DND-41 (cell line): ENCODE data around the gene ARHGAP20.

Source experiments
- ATAC-seq: fragments of 200-7000 bp; cut with Tn5 transposase; 3 replicates; pipeline ENCODE4 v1.9.1; 2021; ENCODE audit warnings: low read depth; ENCODE audit not compliant: insufficient read depth
- DNase-seq: peaks from one replicate; pipeline ENCODE4 v3.0.0-alpha.2; 2020
- H2AFZ ChIP-seq: 2 replicates; pipeline ENCODE4 v1.6.0; 2012; ENCODE audit warnings: low read depth, low read length
- H3K27ac ChIP-seq: 2 replicates; pipeline ENCODE4 v1.5.1; 2012; ENCODE audit warnings: low read length, inconsistent platforms
- H3K27me3 ChIP-seq: fragments of 200-600 bp; sonication (generic); 2 replicates; pipeline ENCODE4 v1.6.0; 2012; ENCODE audit warnings: low read length, mild to moderate bottlenecking, inconsistent platforms; ENCODE audit not compliant: insufficient read depth, poor library complexity
- H3K36me3 ChIP-seq: 2 replicates; pipeline ENCODE4 v1.5.1; 2012; ENCODE audit warnings: low read length, inconsistent platforms; ENCODE audit not compliant: insufficient read depth
- H3K4me1 ChIP-seq: 2 replicates; pipeline ENCODE4 v1.5.1; 2012; ENCODE audit warnings: mild to moderate bottlenecking, low read length; ENCODE audit not compliant: insufficient read depth
- H3K4me2 ChIP-seq: 2 replicates; pipeline ENCODE4 v1.6.0; 2012; ENCODE audit warnings: mild to moderate bottlenecking, moderate library complexity, low read length, inconsistent platforms; ENCODE audit not compliant: insufficient read depth
- H3K4me3 ChIP-seq, 2 experiments: fragments of 200-600 bp in 1 of 2; shearing (Covaris generic) in 1 of 2; 2 replicates each; pipeline ENCODE4 v1.5.1; 2012 to 2016; ENCODE audit warnings: inconsistent platforms in 2 of 2, low read length in 2 of 2, mild to moderate bottlenecking in 2 of 2, low read depth in 1 of 2, moderate library complexity in 1 of 2
- H3K79me2 ChIP-seq: 2 replicates; pipeline ENCODE4 v1.6.0; 2012; ENCODE audit warnings: low read length, inconsistent platforms; ENCODE audit not compliant: insufficient read depth
- H3K9ac ChIP-seq: 2 replicates; pipeline ENCODE4 v1.6.0; 2012; ENCODE audit warnings: low read depth, mild to moderate bottlenecking, inconsistent platforms, low read length, moderate library complexity
- H3K9me3 ChIP-seq: 2 replicates; pipeline ENCODE4 v1.5.1; 2012; ENCODE audit warnings: low read length, moderate library complexity, mild to moderate bottlenecking, inconsistent platforms; ENCODE audit not compliant: insufficient read depth, severe bottlenecking
- H4K20me1 ChIP-seq: 2 replicates; pipeline ENCODE4 v1.6.0; 2012; ENCODE audit warnings: low read length; ENCODE audit not compliant: insufficient read depth
- EZH2 ChIP-seq: IDR thresholded peaks from 3 replicates; pipeline ENCODE4 v1.6.1; 2012; ENCODE audit warnings: borderline replicate concordance, low read depth, mild to moderate bottlenecking, moderate library complexity, low read length, inconsistent platforms; ENCODE audit not compliant: severe bottlenecking
- TF ChIP-seq, protein P1 (sequence below): IDR thresholded peaks from 2 replicates; pipeline ENCODE4 v1.5.1; 2012; ENCODE audit warnings: borderline replicate concordance, low read length, moderate library complexity, mild to moderate bottlenecking; ENCODE audit not compliant: poor library complexity, severe bottlenecking; ENCODE audit errors: extremely low read depth

Gene ARHGAP20

DNA sequence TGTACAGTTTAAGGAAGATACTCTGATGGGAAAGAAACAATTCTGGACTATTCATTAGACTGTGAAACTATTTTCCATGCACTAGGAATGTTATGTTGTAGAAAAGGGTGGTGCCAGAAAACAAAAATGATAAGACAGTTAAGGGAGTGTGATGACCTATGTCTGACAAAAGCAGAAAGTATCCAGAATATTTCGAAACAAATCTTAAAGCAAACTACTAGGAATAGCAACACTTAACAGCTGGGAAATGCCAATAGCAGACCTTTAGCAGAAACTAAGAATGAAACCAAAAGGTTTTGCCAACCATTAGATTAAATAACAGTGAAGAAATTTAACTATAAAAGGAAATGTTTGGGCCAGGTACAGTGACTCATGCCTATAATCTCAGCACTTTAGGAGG, 3.3 kb upstream of the ARHGAP20 start:
- Histone ChIP-seq H3K9me3 (no peaks in the 10 kb centered on the region), H3K79me2 (no peaks in the 10 kb centered on the region), H3K9ac (no peak overlapping the region), H3K27me3 (no peaks in the 10 kb centered on the region), H2AFZ (no peak overlapping the region), H3K27ac (no peak overlapping the region), H3K4me3 (no peak overlapping the region), H3K4me1 (no peaks in the 10 kb centered on the region), H3K36me3 (no peaks in the 10 kb centered on the region), H3K4me2 (no peak overlapping the region), H4K20me1 (no peaks in the 10 kb centered on the region)
- no peak for TF ChIP-seq EZH2
- TF ChIP-seq, protein P1, sequence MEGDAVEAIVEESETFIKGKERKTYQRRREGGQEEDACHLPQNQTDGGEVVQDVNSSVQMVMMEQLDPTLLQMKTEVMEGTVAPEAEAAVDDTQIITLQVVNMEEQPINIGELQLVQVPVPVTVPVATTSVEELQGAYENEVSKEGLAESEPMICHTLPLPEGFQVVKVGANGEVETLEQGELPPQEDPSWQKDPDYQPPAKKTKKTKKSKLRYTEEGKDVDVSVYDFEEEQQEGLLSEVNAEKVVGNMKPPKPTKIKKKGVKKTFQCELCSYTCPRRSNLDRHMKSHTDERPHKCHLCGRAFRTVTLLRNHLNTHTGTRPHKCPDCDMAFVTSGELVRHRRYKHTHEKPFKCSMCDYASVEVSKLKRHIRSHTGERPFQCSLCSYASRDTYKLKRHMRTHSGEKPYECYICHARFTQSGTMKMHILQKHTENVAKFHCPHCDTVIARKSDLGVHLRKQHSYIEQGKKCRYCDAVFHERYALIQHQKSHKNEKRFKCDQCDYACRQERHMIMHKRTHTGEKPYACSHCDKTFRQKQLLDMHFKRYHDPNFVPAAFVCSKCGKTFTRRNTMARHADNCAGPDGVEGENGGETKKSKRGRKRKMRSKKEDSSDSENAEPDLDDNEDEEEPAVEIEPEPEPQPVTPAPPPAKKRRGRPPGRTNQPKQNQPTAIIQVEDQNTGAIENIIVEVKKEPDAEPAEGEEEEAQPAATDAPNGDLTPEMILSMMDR: no peak
- DNase-seq (no peak), ATAC-seq (no peak)

DNA sequence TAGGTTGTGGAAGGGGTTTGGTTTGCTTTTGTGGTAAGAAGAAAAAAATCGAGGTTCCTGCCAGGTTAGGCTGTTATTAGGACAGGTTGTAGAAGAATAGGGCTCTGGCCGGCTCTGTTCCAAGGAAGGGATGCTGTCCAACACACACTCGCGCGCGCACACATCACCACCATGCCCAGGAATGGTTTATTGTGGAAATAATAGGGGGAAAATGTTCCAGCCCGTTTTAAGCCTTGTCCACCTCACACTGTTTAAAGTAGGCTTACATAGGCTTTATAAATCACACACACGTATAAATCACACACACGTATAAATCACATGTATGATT, 1.2 kb upstream of the ARHGAP20 start:
- DNase-seq: no peak
- Histone ChIP-seq H3K9me3 (no peaks in the 10 kb centered on the region), H3K4me2 (no peak overlapping the region), H3K79me2 (no peaks in the 10 kb centered on the region), H3K4me3 (no peak overlapping the region), H3K27me3 (no peaks in the 10 kb centered on the region), H3K36me3 (no peaks in the 10 kb centered on the region), H3K9ac (no peak overlapping the region), H3K27ac (no peak overlapping the region), H3K4me1 (no peaks in the 10 kb centered on the region), H4K20me1 (no peaks in the 10 kb centered on the region), H2AFZ (no peak overlapping the region)
- no peak for ATAC-seq
- TF ChIP-seq EZH2: no peak
- TF ChIP-seq, protein P1: no peak

DNA sequence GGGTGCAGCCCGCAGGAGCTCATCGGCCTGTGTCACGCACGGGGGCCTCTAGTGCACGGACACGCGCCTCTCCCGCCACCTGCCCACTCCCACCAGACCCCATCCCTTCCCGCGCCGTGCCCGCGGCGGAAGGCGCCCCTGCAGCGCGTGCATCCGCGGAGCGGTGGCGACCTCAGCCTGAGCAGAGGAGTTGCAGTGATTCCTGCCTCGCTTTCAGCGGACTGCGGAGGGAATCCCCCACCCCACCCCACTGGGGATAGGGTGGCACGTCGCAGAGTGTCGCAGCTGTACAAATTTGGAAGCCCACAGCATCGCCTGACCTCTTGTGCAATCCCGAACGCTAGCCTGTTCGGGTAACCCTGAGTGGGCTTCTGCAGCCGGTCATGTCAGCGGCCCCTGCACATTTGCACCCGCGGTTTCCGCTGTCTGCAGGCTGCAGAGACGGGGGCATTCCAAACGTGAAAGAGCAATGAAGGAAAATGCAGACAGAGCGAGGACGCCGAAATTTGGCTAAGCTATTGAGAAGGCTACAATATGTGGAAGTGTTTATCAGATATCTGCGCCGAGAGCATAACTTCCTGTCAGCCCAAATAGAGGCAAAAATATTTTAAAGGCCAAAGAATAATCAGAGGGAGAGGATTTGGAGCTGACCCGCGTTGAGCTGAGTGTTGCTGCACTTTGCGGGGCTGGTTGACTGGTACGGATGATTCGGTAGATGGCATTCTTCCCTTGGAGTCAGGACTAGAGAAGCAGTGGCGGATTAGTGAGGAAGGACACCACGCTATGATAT, 617 bp upstream of the ARHGAP20 start:
- no peak overlapping the region for H3K9ac ChIP-seq

More for the DNA sequence above, 617 bp upstream of the ARHGAP20 start:
- H3K9me3 ChIP-seq: no peaks in the 10 kb centered on the region
- no peak for ATAC-seq
- no peaks in the 10 kb centered on the region for H3K36me3 ChIP-seq
- no peaks in the 10 kb centered on the region for H3K4me1 ChIP-seq
- no peaks in the 10 kb centered on the region for H3K27me3 ChIP-seq
- H3K79me2 ChIP-seq: no peaks in the 10 kb centered on the region
- H2AFZ ChIP-seq: no peak overlapping the region
- TF ChIP-seq, protein P1: no peak
- TF ChIP-seq EZH2: no peak
- H3K4me2 ChIP-seq: no peak overlapping the region
- no peak for DNase-seq
- H4K20me1 ChIP-seq: no peaks in the 10 kb centered on the region
- no peak overlapping the region for H3K27ac ChIP-seq
- H3K4me3 ChIP-seq: no peak overlapping the region
